Tibial nerve (tissue), 4 donors: ENCODE data around the gene CD8A.

Source experiments
- EP300 ChIP-seq, 2 donors: sonication (generic); formaldehyde crosslinking; IDR thresholded peaks; one replicate each; pipeline ENCODE4 v1.6.1; 2017; ENCODE audit warnings: antibody characterized with exemption in 2 of 2, mild to moderate bottlenecking in 1 of 2
- POLR2A ChIP-seq, 2 donors: fragments of 450-650 bp; IDR thresholded peaks; one replicate each; pipeline ENCODE4 v1.6.1; 2017; ENCODE audit warnings: antibody characterized with exemption in 2 of 2, mild to moderate bottlenecking in 2 of 2, moderate library complexity in 2 of 2
- TF ChIP-seq, protein P1 (sequence below), 5 experiments: fragments of 200-600 bp in 3 of 5; fragments of 450-650 bp in 2 of 5; sonication (generic) in 3 of 5; IDR thresholded peaks; one replicate each; pipeline ENCODE4 v1.5.1; 2016 to 2019; ENCODE audit warnings: antibody characterized with exemption in 5 of 5, mild to moderate bottlenecking in 3 of 5, moderate library complexity in 2 of 5

DNA sequence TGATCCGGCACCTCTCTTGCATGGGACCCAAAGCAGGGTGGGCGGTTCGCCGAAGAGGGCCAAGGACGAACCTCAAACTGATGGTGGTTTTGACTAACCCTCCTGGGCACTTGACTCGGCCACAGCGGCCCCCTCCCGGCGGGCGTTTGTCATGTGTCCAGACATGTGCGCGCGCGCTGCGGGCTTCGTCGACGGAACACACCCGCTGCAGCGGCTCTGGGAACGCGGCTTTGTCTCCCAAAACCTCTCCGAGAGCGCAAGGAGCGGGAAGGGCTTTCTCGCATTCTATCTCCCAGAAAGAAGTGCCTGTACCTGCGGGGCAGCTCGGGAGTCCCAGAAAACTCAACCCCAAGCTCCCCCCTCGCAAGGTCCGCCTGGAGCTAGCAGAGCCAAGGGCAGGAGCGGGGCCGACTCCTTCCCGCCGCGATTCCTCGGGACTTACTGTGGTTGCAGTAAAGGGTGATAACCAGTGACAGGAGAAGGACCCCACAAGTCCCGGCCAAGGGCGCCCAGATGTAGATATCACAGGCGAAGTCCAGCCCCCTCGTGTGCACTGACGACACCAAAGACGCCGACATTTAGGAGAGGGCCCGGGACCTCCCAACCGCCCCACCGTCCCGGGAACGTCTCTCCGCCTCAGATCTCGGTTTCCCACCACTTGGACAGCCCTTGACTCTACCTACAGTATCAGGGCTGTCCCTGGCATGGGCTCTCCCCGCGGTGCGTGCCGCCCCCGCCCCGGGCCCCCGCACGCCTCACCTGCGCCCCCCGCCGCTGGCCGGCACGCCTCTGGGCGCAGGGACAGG is 1.6 kb downstream of the CD8A start:
- TF ChIP-seq, protein P1, sequence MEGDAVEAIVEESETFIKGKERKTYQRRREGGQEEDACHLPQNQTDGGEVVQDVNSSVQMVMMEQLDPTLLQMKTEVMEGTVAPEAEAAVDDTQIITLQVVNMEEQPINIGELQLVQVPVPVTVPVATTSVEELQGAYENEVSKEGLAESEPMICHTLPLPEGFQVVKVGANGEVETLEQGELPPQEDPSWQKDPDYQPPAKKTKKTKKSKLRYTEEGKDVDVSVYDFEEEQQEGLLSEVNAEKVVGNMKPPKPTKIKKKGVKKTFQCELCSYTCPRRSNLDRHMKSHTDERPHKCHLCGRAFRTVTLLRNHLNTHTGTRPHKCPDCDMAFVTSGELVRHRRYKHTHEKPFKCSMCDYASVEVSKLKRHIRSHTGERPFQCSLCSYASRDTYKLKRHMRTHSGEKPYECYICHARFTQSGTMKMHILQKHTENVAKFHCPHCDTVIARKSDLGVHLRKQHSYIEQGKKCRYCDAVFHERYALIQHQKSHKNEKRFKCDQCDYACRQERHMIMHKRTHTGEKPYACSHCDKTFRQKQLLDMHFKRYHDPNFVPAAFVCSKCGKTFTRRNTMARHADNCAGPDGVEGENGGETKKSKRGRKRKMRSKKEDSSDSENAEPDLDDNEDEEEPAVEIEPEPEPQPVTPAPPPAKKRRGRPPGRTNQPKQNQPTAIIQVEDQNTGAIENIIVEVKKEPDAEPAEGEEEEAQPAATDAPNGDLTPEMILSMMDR (IDR thresholded peaks at IDR 0.05): no peak
- TF ChIP-seq EP300 (IDR thresholded peaks at IDR 0.05) (no peak), POLR2A (IDR thresholded peaks at IDR 0.05) (no peak)
